T follicular helper cell (primary cell): ENCODE data around the gene NUF2.
"Not testable (repeated sequence)": the region's sequence is repeated elsewhere in the genome, so short reads cannot be mapped to it uniquely, and the experiment has no call there.

Experiments used
- DNase-seq: peaks from one replicate; pipeline ENCODE4 v3.0.0-alpha.2; 2020; ENCODE audit warnings: low read depth

The NUF2 gene

DNA sequence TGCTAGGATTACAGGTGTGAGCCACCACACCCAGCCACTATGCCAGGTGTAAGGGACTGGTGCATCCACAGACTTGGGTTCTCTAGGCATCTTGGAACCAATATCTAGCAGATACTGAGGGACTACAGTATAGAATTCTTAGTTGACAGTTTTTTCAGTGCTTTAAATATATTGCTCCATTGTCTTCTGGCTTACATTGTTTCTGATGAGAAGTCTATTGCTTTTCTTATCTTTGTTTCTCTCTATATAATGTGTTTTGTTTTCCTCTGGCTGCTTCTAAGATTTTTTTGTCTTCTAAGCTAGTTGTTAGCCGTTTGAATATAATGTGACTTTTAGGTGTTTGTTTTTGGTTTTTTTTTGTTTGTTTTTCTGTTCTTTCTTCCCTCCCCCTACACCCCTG is 13.5 kb downstream of the NUF2 start:
- DNase-seq = no peak

DNA sequence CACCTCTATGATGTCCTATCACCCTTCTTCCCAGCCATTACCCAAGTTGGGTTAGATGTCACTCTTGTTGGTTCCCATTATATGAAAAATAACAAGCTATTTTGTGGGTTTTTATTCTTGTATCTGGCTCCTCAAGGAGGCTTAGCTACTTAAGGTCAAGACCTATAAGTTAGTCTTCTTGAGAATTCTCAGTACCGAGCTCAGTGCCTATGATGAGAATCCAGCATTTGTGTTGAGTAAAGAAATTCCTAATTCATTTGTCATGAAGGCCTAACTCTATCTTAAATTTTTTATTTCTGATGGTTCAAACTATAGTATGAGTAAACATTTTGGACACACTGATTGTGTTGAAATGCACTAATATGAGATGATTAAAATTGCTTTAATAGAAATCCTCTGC is 15.9 kb downstream of the NUF2 start:
- no peak for DNase-seq

DNA sequence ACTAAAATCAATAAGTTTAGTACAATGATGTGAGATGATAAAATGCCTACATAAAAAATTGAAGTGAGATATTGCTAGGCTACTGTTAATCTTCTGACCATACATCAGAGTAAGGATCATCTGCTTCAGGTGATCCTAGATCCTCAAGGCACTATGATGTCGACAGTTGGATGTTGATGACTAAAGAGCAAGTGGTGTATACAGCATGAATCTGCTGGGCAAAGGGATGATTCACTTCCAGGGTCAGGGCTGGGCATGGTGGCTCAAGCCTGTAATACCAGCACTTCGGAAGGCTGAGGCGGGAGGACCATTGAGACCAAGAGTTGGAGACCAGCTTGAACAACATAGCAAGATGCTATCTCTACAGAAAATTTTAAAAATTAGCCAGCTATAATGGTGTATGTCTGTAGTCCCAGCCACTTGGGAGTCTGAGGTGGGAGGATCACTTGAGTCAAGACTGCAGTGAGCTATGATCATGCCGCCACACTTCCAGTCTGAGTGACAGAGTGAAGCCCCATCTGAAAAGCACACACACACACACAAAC is 24.6 kb downstream of the NUF2 start:
- no peak for DNase-seq

DNA sequence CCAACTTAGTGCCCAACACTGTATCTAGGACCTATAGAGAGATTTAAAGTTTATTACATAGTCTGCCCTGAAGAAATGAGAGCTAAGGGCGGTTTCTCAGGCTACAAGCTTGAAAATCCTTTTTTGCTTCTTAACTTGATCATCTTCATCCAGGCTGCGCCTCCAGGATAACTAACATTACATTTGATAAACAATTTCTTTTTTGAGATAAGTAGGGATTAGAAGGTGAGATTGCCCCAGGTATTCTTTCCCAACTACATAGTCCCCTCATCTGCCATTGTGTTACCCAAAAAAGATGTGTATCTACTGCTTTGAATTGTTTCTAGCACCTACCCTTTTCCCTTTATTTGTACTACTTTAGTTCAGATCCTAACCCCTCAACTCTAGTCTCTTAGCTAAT is 25.4 kb downstream of the NUF2 start:
- DNase-seq = no peak

DNA sequence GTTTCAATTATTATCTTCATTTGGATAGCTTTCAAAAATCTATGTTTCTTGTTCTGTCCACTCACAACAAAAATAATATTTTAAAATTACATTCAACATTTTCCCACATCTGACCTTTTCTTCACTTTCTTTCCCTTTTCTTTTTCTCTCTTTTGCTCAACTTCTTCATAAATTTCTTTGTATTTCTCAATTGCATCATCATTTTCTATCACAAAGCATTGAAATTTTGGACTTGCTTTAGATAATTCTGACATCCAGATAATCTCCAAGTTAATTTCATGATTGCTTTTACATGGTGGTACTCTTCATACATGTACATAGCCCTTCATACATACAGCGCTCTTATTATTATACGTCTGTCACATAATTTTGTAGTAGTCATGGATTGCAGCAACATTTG is 30.2 kb downstream of the NUF2 start:
- DNase-seq = no peak

DNA sequence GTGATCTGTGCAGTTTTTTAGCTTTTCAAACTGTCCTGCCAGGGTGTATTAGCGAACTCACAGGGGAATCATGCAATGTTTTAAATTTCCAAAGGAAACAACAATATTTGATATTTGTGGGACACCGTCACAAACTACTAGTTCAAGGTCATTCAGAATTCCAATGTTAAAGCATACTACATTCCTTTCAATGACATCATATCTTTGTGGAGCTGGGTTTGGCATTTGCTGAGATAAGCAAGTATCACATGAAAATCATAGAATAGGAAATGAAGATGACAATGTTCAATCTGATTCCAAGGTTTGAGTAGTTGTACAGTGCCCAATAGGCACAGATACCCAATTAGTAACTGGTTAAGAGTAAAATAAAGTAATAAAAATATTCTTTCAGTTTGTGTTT is 35.6 kb downstream of the NUF2 start:
- DNase-seq = no peak

DNA sequence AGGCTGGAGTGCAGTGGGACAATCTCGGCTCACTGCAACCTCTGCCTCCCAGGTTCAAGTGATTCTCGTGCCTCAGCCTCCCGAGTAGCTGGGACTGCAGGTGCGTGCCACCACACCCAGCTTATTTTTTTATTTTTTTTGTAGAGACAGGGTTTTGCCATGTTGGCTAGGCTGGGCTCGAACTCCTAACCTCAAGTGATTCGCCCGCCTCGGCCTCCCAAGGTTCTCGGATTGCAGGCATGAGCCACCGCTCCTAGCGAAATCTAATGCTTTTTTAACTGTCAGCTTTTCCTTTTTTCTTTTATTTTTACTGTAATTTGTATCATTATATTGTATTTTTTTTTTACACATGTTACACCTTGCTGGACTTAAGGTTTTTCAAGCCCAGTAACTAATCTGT is 36.4 kb downstream of the NUF2 start:
- DNase-seq = not testable (repeated sequence)

DNA sequence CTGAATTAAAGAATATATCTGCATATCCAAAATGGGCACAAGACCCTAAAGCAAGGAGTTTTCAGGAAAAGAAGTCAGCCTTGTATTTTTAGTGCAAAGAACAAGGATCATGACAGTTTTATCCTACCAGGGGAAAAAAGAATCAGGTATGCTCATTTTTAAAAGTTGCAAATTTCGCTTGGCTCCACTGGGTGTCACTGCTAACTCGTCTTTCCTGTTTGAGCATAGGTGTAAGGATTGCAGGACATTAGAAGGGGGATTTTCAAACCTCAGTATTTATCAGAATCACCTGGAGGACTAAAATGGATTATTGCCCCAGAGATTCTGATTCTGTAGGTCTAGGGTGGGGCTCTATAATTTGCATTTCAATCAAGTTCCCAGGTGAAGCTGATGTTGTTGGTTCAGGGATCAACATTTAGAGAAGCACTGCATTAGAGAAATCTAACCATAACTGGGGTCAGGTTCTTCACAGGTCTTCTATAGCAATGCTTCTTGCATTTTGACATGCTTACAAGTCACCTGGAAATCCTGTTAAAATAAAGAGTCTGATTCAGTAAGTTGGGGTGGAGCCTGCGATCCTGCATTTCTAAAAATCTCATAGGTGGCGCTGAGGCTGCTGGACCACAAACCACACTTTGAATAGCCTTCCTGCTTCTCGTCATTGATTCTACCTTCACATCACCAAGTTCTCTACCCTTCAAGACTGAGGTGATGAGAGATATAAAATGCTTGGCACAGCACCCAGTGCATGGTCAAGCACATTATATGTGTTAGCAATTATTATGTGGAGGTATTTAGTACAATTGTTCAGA is 39.6 kb downstream of the NUF2 start:
- DNase-seq = no peak

DNA sequence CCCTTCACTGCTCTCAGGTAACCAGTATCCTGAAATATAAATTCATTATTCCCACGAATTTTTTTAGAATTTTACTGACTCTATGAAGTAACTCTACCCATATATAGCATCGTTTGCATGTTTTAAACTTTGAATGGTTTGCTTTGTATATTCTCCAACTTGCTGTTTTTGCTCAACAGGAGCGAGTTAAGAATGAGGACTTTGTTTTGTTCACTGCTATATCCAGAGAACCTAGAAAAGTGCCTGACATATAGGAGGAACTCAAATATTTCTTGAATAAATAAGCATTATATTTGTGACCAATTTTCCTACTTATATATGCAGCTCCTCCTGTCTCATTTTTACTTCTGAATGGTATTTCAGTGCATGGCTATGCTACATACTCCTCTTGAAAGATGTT is 43.4 kb downstream of the NUF2 start:
- DNase-seq = no peak

DNA sequence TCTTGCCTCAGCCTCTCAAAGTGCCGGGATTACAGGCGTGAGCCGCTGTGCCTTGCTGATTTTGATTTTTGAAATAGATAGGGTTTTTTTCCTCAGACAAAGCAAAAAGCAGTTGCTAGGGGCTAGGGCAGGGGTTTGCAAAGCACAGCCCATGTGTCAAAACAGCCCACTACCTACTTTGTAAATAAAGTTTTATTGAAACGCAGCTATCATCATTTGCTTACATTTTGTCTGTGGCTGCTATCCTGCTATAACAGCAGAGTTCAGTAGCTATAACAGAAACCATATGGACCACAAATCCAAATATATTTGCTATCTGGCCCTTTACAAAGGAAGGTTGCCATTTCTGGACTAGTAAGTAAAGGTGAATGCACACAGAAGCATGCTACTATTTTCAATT is 44.8 kb downstream of the NUF2 start:
- DNase-seq = no peak

DNA sequence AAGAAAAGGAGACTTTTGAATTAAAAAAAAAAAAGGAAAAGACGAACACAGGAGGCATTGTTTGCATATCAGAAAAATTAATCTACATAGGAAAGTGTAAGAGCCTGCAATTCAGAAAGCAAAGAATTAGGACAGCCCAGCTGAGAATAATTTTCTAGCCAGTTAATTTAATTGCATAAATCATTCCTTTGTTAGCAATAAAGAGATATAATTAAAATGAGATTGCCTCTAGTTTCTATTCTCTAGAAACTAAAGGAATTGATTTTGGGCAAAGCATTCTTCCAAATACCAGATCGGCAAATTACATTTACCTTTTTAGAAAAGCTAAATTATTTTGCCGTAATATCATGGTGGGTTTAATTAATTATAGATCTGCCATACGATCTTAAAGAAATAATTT is 46.0 kb downstream of the NUF2 start:
- no peak for DNase-seq

DNA sequence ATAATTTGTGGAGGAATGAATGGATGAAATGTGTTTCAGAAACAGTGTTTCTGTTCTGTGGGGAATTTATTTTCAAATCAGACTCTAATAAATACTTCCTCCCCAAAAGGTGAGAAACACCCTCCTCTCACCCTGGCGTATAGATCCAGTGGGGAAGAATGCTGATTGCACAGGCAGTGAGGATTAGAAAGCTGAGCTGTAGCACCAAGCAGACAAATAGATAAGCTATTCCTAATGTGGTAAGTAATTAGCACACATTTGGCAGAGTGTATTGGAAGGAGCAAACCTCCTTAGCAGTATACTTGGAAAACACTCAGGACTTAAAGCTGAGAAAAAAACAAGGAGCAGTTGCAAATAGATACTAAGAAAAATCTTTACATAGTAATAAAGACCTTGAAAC is 50.8 kb downstream of the NUF2 start:
- no peak for DNase-seq

DNA sequence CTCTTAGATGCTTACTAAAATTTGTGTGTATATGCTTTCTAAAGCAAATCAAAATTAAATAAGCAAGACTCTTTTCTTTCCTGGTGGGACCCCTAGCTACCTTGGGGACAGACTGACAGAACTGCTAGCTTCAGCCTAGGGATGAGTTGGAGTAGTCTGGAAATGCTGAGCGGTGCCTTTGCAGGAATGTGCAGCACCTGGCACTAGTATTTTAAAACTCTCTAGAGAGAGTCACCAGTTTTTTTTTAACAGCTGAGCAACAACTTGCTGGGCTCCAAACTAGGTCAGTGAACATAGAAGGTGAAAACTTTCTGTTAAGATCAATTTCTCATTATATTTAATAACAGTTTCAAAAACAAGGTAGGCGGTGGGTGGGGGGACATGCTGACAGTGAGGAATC is 56.8 kb downstream of the NUF2 start:
- no peak for DNase-seq

DNA sequence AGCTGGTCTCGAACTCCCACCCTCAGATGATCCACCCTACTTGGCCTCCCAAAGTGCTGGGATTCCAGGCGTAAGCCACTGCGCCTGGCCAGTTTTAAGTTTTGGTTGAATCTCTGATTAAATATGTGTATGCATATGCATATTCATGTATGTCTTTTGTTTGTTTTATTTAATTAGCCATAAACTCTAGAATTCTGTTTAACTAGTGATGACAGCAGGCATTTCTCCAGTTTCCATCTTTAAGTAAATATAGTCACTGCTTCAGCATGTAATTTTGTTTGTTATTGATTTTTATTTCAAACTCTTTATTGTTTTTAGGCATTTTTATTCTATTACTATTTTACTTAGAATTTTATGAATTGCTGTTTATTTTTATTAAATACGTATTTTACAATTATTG is 58.0 kb downstream of the NUF2 start:
- no peak for DNase-seq

DNA sequence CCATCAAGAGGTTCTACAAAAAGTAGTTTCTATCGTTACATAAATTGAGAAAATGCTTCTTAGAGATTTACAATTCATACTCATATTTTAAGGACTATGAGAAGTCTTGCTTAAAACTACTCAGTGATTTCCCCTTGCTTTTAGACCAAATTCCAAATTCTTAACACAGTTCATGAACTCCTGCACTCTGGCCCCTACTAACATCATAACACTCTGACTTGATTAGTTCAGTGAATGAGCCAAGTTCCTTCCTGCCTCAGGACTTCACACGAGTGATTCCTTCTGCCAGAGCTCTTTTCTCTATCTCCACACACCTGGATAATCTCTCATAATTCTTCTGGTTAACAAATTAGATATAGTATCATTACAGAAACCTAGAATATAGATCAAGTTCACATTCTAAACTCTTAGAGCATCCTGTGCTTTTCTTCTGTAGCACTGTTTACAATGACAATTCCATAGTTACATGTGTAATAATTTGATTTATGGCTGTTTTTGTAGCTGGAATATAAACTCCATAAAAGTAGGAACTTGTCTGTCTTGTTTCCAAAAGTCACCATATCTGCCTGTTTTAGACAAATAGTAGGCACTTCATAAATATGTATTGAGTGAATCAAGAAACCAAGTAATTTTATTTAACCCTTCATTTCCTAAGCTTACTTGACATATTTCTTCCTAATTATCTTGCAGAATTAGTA is 59.9 kb downstream of the NUF2 start:
- no peak for DNase-seq

DNA sequence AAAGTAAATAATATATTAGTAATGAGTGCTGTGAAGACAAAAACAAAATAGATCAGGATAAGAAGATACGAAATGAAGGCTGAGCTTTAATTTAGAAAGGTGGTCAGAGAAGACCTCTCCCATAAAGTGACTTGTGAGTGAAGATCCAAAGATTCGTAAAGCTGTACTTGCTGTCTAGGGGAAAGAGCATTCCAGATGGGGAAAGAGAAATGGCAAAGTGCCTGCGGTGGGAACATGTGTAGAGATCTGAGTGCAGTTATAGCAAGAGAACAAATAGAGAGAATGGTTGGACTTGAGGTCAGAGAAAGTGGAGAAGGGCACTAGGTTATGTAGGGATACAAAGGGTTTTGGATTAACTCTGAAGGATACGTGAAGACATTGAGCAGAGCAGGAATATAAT is 60.6 kb downstream of the NUF2 start:
- DNase-seq = no peak

DNA sequence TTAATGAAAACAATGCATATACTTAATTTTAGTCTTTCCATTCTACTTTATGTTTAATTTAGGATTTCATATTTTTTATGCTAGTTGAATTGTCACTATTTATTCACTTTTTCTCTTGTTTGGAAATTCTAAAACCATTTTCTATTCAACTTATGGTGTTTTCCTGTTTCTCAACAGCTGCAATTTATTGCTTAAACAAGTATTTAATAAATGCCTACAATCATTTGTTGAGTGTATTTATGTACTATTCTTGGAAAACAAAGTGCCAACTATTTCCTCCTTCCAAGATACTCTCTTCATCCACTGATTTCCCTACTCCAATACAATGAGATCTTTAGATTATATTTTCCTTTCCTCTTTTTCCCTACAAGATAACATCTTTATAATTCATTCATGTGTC is 65.4 kb downstream of the NUF2 start:
- DNase-seq = no peak

DNA sequence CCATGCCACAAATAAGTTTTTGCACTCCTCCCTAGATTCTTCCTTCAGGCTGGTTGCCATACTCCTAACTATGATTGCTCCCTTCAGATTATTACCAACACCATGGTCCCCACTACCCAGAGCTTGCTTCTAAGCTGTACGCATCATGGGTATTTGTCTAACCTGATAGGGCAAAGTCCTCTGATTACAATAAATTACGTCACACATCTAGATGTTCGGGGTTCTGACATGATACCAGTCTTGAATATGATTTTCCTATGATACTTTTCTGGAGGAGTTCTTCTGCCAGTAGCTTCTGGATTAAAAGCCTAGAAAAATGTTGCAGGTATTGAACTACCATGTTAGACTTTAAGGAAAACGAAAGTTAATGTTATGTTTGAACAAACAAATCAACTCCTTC is 67.2 kb downstream of the NUF2 start:
- no peak for DNase-seq

DNA sequence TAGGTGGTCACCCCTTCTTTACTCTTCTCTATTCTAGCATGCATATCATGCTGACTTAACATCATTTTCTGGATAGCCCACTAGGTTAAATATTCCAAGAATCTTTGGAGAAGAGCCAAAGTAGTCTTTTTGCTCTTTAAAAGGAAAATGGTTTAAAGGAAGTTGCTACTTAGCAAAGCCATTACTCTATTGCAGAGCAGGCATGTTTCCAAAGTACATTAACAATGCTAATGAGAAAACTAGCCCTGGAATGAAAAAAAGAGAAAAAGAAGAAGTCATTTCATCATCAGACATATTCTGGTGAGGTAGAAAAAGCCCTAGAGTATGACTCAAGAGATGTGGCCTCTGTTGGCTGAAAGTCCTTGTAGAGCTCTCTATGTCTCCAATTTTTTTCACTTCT is 74.0 kb downstream of the NUF2 start:
- no peak for DNase-seq

DNA sequence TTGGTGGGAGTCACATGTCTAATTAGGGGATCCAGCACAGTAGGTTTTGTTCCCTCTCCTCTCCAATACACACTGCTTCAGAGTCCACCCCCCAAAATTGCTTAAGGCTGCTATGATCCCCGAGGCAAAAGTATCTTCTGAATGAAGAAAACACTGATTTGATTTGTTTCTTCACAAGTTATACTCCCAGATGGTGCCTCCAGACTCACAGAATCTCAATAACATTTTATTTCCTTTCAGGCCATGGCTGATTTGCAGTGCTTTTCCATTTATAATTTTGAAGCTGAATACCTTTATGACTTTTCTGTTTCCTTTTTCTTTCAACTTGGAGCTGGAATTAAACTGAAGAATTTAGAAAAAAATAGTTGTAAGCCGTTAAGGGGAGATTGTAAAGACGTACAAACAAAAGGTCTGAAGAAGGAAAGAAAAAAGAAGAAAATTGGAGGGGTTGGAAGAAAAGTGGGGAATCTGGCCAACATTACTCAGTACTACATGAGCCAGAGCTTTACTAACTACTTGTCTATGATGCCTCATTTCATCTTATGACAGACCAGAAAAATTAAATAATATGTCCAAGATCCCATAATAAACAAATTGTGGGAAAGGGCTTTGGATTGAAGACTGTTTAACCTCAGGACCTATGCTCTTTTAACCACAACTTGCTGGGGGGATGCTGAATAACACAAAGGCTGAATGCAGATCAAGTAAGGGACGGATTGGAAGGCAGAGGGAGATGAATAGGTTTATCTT is 75.9 kb downstream of the NUF2 start:
- DNase-seq = no peak

DNA sequence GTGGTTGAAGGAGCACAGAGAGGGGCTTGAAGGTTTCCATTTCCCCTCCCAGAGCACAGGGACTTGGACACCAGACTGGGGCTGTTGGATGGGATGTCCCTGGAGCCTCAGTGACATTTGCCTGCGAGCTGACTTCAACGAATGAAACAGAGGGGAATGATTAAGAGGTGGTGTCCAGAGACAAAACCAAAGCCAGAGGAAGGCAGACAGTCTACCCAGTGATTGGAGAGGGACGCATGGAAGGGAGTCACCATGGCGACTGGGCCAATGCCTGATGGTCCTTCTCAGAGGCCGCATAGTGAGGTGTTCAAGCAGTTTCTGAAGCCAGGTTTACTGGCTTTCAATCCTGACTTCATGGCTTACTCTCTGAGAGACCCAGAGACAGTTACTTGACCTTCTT is 77.2 kb downstream of the NUF2 start:
- DNase-seq = no peak

DNA sequence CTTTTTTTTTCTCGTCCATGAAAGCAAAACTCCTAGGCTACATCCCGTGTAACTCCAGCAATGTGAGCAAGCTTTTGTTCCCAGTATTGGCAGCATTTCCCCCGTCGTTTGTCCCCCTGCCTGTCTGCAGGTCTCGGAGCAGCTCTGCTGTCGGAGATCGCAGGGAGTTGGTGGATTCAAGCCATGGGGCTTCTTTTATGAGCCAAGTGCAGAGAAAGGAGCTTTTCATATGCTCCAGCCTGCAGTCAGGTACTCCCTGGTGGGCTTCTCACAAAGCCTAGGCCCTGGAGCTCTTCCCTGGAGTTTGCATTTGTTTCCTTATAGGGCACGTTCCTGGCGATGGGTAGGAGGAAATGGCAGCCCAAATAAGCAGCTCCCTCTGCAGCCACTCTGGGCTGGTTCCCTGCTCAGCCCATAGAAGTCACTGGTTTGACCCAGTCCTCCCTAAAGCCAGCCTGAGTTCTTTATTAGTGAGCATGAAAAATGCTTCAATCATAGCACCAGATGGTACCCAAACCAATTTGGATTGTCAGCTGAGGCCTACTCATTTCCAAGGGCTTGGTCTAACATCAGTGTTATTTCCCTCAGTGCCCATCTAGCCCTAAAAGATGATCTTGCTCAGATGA is 78.3 kb downstream of the NUF2 start:
- no peak for DNase-seq
